GM12891 (cell line): Measurements from ENCODE around the gene KRT10.

Source experiments
- PAX5 ChIP-seq: IDR thresholded peaks from 2 replicates; pipeline ENCODE4 v1.6.1; 2011; ENCODE audit warnings: low read length, moderate library complexity, mild to moderate bottlenecking; ENCODE audit not compliant: insufficient read depth, severe bottlenecking
- POLR2A ChIP-seq: IDR thresholded peaks from 2 replicates; pipeline ENCODE4 v1.6.1; 2011; ENCODE audit warnings: low read depth, low read length, control low read depth
- POLR2AphosphoS5 ChIP-seq: IDR thresholded peaks from 2 replicates; pipeline ENCODE4 v1.6.1; 2011; ENCODE audit warnings: low read depth, low read length, control low read depth
- POU2F2 ChIP-seq: IDR thresholded peaks from 2 replicates; pipeline ENCODE4 v1.6.1; 2011; ENCODE audit warnings: low read depth, mild to moderate bottlenecking, control low read depth, low read length, moderate library complexity
- SPI1 ChIP-seq: IDR thresholded peaks from 2 replicates; pipeline ENCODE4 v1.6.1; 2011; ENCODE audit warnings: low read depth, low read length, control low read depth
- TAF1 ChIP-seq: IDR thresholded peaks from 2 replicates; pipeline ENCODE4 v1.6.1; 2011; ENCODE audit warnings: low read depth, low read length, control low read depth

DNA sequence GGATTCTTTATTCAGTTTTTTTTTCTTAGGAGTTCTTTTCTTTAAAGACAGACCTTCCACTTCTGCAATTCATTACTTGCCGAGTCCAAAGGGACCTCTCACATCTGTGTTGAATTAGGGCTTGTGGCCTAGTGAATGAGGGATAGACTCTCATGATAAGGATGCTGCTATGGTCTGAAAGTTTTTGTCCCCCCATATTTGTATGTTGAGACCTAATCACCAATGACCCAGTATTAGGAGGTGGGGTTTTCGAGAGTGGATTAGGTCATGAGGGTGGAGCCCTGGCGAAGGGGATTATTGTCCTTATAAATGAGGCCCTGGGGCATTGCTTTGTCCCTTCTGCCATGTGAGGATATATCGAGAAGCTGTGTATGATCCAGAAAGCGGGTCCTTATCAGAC, 35.1 kb upstream of the KRT10 start:
- TF ChIP-seq POLR2A, result no peak
- no peak for TF ChIP-seq TAF1
- no peak for TF ChIP-seq POLR2AphosphoS5
- no peak for TF ChIP-seq SPI1
- no peak for TF ChIP-seq PAX5
- TF ChIP-seq POU2F2, result no peak
